Adrenal gland (tissue), 12 donors: Measurements from ENCODE around the gene ARHGEF26. TPM values are rescaled to one million over a fixed set of nuclear protein-coding genes. Genes with fewer than 3 reads are reported as not detected.

Experiments
- DNase-seq, 7 donors: peaks; one replicate each; pipeline ENCODE4 v3.0.0-alpha.2; 2019 to 2020
- H3K27ac ChIP-seq, 5 donors: fragments of 200-600 bp; sonication (generic) in 4 of 5; 1 replicate in 3 of 5; 2 replicates in 2 of 5; pipeline versions ENCODE4 v1.5.1 to v1.8.0; 2016 to 2020; ENCODE audit warnings: mild to moderate bottlenecking in 1 of 5
- H3K27me3 ChIP-seq: fragments of 200-600 bp; 2 replicates; pipeline ENCODE4 v1.8.0; 2021
- H3K36me3 ChIP-seq, 2 donors: fragments of 200-600 bp; replicated peaks in 1 of 2; 1 replicate in 1 of 2; 2 replicates in 1 of 2; pipeline versions ENCODE4 v1.5.1 to v1.8.0; 2018 to 2022
- H3K4me1 ChIP-seq, 2 donors: fragments of 200-600 bp; replicated peaks in 1 of 2; 1 replicate in 1 of 2; 2 replicates in 1 of 2; pipeline versions ENCODE4 v1.5.1 to v1.8.0; 2018 to 2021
- H3K4me3 ChIP-seq, 4 donors: fragments of 200-600 bp; sonication (generic) in 3 of 4; one replicate each; pipeline ENCODE4 v1.5.1; 2016 to 2018
- H3K9me3 ChIP-seq, 3 donors: fragments of 200-600 bp; sonication (generic) in 1 of 3; replicated peaks in 1 of 3; 1 replicate in 2 of 3; 2 replicates in 1 of 3; pipeline versions ENCODE4 v1.5.1 to v1.8.0; 2016 to 2021
- CTCF ChIP-seq, 6 experiments: fragments of 450-650 bp in 4 of 6; fragments of 200-600 bp in 2 of 6; sonication (generic) in 1 of 6; IDR thresholded peaks; 1 replicate in 5 of 6; 2 replicates in 1 of 6; pipeline versions ENCODE4 v1.5.1 to v1.8.0; 2016 to 2021; ENCODE audit warnings: antibody characterized with exemption in 6 of 6, mild to moderate bottlenecking in 2 of 6, moderate library complexity in 1 of 6
- POLR2A ChIP-seq, 2 donors: fragments of 450-650 bp; IDR thresholded peaks; one replicate each; pipeline ENCODE4 v1.6.1; 2017; ENCODE audit warnings: antibody characterized with exemption in 2 of 2, mild to moderate bottlenecking in 2 of 2, moderate library complexity in 1 of 2
- WGBS, 4 donors: extraction: QIAGEN DNeasy Blood & Tissue Kit in 2 of 4; methylation state at CpG; one replicate each; pipeline versions ENCODE4 v1.1.5 to v1.1.7; 2013 to 2017; 5-methylcytosine and 5-hydroxymethylcytosine counted together
- intact Hi-C, 2 donors: fragments of 100-400 bp; cut with DNase I; formaldehyde crosslinking; loops; one replicate each; pipeline versions ENCODE4 v1.14.1 to v1.15.0; 2022 to 2023
- polyA plus RNA-seq, 3 donors: library from polyadenylated mRNA; stranded (reverse); fragments of 200-250 nt in 2 of 3; fragments of 350-450 nt in 1 of 3; fragmentation: Illumina TruSeq in 1 of 3; extraction: RNeasy Lipid Tissue Mini Kit (QIAGEN cat#74804) in 1 of 3; gene quantifications; one replicate each; pipeline ENCODE4 v1.2.3, GENCODE V29; 2013 to 2014
- total RNA-seq, 9 donors: library from RNA; depleted of rRNA in 4 of 9; stranded (reverse); fragments of >200 nt in 4 of 9; fragments of 120-200 nt in 1 of 9; fragmentation: NEBNext Ultra II Directional in 1 of 9; extraction: Animal tissue kit (Norgen Biotek cat#: 25700) in 1 of 9; gene quantifications; one replicate each; pipeline versions ENCODE4 v1.1.0 to v1.2.4, GENCODE V29; 2013 to 2023
- donor health status: healthy with polysubstance abuse.
- donor health status: Bipolar disorder and iron deficiency.
- donor health status: DM: yes; HTN: yes; CAD: no.
- donor health status: DM: no; HTN: no; CAD: no.
- donor health status: DM: no; HTN: no; CAD: no.
- donor health status: DM: yes; HTN: yes; CAD: no.

ARHGEF26 gene
- total and polyA plus RNA-seq, 12 donors: 1.4 to 9.9 (median 3.8) TPM

DNA sequence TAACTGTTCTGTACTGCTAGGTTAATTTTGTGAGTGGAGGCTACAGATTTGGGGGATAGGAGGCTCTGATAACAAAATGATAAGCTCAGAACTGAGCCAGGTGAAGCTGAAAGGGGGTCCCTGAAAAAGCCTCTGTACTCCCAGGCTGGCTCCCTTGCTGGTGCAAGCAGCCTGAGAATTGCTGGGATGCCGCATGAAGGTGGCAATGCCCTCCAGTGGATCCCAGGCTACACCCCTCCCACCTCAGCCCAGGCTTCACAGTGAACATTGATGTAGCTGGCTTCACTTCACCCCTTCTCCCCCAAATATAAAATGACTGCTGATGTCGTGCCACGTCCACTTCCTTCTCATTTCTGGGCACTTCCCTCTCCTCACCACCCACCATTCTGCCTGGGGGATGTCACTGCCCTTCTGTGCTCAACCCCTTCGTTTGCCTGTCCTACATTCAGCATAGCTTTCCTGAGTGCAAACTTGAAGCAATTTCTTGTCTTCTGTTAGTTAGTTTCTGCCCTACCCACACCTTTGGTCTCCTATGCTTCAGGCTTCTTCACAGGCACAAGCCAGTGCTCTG lies 9.7 kb upstream of the ARHGEF26 start:
- 58 to 74% (median 63%) methylated on average over 4 of the region's 4 CpGs for WGBS, 4 donors
- Histone ChIP-seq H3K4me3 (no peak overlapping the region), H3K27ac (no peak overlapping the region), H3K27me3 (no peaks in the 10 kb centered on the region), H3K4me1 (no peaks in the 10 kb centered on the region), H3K36me3 (no peaks in the 10 kb centered on the region), H3K9me3 (no peaks in the 10 kb centered on the region)
- no peak for TF ChIP-seq POLR2A (IDR thresholded peaks at IDR 0.05)
- no peak for TF ChIP-seq CTCF (IDR thresholded peaks at IDR 0.05)
- DNase-seq: no peak
- intact Hi-C loops: no loop called here

GRCh38 chr3:154112146-154112852 lies 8.9 kb upstream of the ARHGEF26 start:
- Histone ChIP-seq H3K27ac (no peak overlapping the region), H3K9me3 (no peaks in the 10 kb centered on the region), H3K36me3 (no peaks in the 10 kb centered on the region), H3K4me3 (no peak overlapping the region), H3K4me1 (no peaks in the 10 kb centered on the region), H3K27me3 (no peaks in the 10 kb centered on the region)
- no peak for DNase-seq
- TF ChIP-seq CTCF (IDR thresholded peaks at IDR 0.05): no peak
- TF ChIP-seq POLR2A (IDR thresholded peaks at IDR 0.05): no peak
- 60 to 74% (median 70%) methylated on average over 3 of the region's 3 CpGs for WGBS, 4 donors
- intact Hi-C loops: no loop called here

GRCh38 chr3:154113609-154114008 lies 7.6 kb upstream of the ARHGEF26 start:
- Histone ChIP-seq H3K4me1 (no peaks in the 10 kb centered on the region), H3K27me3 (no peaks in the 10 kb centered on the region), H3K27ac (no peak overlapping the region), H3K9me3 (no peaks in the 10 kb centered on the region), H3K36me3 (no peaks in the 10 kb centered on the region), H3K4me3 (no peak overlapping the region)
- WGBS, 4 donors: 62 to 70% (median 68%) methylated on average over 5 of the region's 5 CpGs
- TF ChIP-seq POLR2A (IDR thresholded peaks at IDR 0.05) (no peak), CTCF (IDR thresholded peaks at IDR 0.05) (no peak)
- intact Hi-C loops: no loop called here
- DNase-seq: no peak

DNA sequence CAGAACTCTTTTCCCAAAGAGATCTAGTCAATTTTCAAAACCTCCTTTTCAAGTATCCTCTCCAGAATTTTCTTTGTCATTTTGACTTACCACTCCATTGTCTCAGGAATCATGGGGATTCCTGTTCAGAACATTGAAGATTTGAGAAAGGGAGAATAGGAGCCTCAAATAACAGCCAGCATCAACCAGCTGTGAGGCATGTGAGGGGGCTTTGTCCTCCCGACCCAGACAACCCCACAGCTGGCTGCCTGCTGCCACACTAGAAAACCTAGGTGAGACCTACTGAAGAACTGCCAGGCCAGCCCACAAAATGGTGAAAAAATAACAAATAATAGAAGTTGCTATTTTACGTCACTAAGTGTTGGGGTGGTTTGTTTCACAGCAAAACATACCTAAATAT lies 5.9 kb upstream of the ARHGEF26 start:
- H3K36me3 ChIP-seq: no peaks in the 10 kb centered on the region
- DNase-seq: no peak
- H3K4me3 ChIP-seq: no peak overlapping the region
- WGBS, 4 donors: 65 to 83% (median 78%) methylated on average over 2 of the region's 2 CpGs
- no peaks in the 10 kb centered on the region for H3K27me3 ChIP-seq
- TF ChIP-seq CTCF (IDR thresholded peaks at IDR 0.05) (no peak), POLR2A (IDR thresholded peaks at IDR 0.05) (no peak)
- no peaks in the 10 kb centered on the region for H3K4me1 ChIP-seq
- no peak overlapping the region for H3K27ac ChIP-seq
- H3K9me3 ChIP-seq: no peaks in the 10 kb centered on the region
- intact Hi-C loops: no loop called here
